HG02571 (cell line): ENCODE measurements around the gene DCX.

Experiments used
- ATAC-seq: cut with Tn5 transposase; IDR thresholded peaks from one replicate; pipeline ENCODE4 v1.9.1; 2021; ENCODE audit warnings: mild to moderate bottlenecking, moderate library complexity; ENCODE audit not compliant: unreplicated experiment

DCX gene

GRCh38 chrX:111411983-111412382 is at the start of gene DCX:
Gene DCX, minus strand, starts transcription at chrX:111412192. Its CDS starts 1,794 bp downstream, at chrX:111410398.
- ATAC-seq: no peak

GRCh38 chrX:111460607-111461006 is 48.6 kb upstream of the DCX start:
- no peak for ATAC-seq

GRCh38 chrX:111447298-111447697 is 35.3 kb upstream of the DCX start:
- peak; percentile 56 for ATAC-seq

GRCh38 chrX:111445485-111445884 is 33.5 kb upstream of the DCX start:
- ATAC-seq: no peak

- ATAC-seq: no peak
Measured at GRCh38 chrX:111444881-111445280, 32.9 kb upstream of the DCX start.

GRCh38 chrX:111443946-111444345 is 32.0 kb upstream of the DCX start:
- ATAC-seq: no peak

- no peak for ATAC-seq
Measured at GRCh38 chrX:111442791-111443190, 30.8 kb upstream of the DCX start.

- no peak for ATAC-seq
Measured at GRCh38 chrX:111435469-111435868, 23.5 kb upstream of the DCX start.

- ATAC-seq: no peak
Measured at GRCh38 chrX:111431001-111431400, 19.0 kb upstream of the DCX start.

GRCh38 chrX:111411557-111411956 is 435 bp downstream of the DCX start:
- ATAC-seq: no peak

- ATAC-seq: no peak
Measured at GRCh38 chrX:111410590-111411078, 1.4 kb downstream of the DCX start.

GRCh38 chrX:111409326-111409725 is 2.7 kb downstream of the DCX start:
- ATAC-seq: no peak

- ATAC-seq: no peak
Measured at GRCh38 chrX:111407948-111408347, 4.0 kb downstream of the DCX start.

GRCh38 chrX:111402344-111402743 is 9.6 kb downstream of the DCX start:
- no peak for ATAC-seq

GRCh38 chrX:111395149-111395548 is 16.8 kb downstream of the DCX start:
- ATAC-seq: no peak

- no peak for ATAC-seq
Measured at GRCh38 chrX:111394569-111394968, 17.4 kb downstream of the DCX start.

GRCh38 chrX:111387470-111388070 is 24.4 kb downstream of the DCX start:
- ATAC-seq: no peak

- no peak for ATAC-seq
Measured at GRCh38 chrX:111386615-111387233, 25.3 kb downstream of the DCX start.

GRCh38 chrX:111386077-111386476 is 25.9 kb downstream of the DCX start:
- no peak for ATAC-seq

GRCh38 chrX:111382277-111382676 is 29.7 kb downstream of the DCX start:
- no peak for ATAC-seq

GRCh38 chrX:111376897-111377578 is 35.0 kb downstream of the DCX start:
- ATAC-seq: no peak

GRCh38 chrX:111376486-111376885 is 35.5 kb downstream of the DCX start:
- ATAC-seq: no peak
